SU-DHL-6 (cell line): ENCODE results near the gene LRRTM4.

Experiments
- H2AFZ ChIP-seq: fragments of 200-600 bp; sonication (generic); 2 replicates; pipeline ENCODE4 v1.6.1; 2014; ENCODE audit warnings: low read depth, mild to moderate bottlenecking, moderate library complexity, mixed read lengths, antibody characterized with exemption, low read length; ENCODE audit not compliant: severe bottlenecking
- H3F3A ChIP-seq: fragments of 200-600 bp; shearing (Covaris generic); 2 replicates; pipeline ENCODE4 v1.6.0; 2016; ENCODE audit warnings: antibody characterized with exemption, mild to moderate bottlenecking; ENCODE audit not compliant: insufficient read depth
- H3K27ac ChIP-seq: fragments of 200-600 bp; sonication (generic); 2 replicates; pipeline ENCODE4 v1.5.1; 2016; ENCODE audit warnings: low read depth, mild to moderate bottlenecking, low read length, moderate library complexity, mixed read lengths
- H3K27me3 ChIP-seq: fragments of 200-600 bp; sonication (generic), shearing (Covaris generic); 2 replicates; pipeline ENCODE4 v1.6.0; 2014; ENCODE audit warnings: mild to moderate bottlenecking, low read length
- H3K36me3 ChIP-seq: fragments of 200-600 bp; sonication (generic); 2 replicates; pipeline ENCODE4 v1.6.1; 2014; ENCODE audit warnings: mild to moderate bottlenecking, low read length, mixed read lengths
- H3K4me2 ChIP-seq: fragments of 300-600, 200-600 bp; shearing (Covaris generic), sonication (generic); 2 replicates; pipeline ENCODE4 v1.6.0; 2014; ENCODE audit warnings: low read length, low read depth, mild to moderate bottlenecking; ENCODE audit not compliant: poor library complexity, severe bottlenecking
- H3K4me3 ChIP-seq: fragments of 200-600 bp; sonication (generic); 2 replicates; pipeline ENCODE4 v1.5.1; 2014; ENCODE audit warnings: antibody characterized with exemption, low read length, mild to moderate bottlenecking, mixed read lengths; ENCODE audit not compliant: insufficient read depth, poor library complexity, severe bottlenecking
- H3K79me2 ChIP-seq: fragments of 200-600 bp; sonication (generic); 2 replicates; pipeline ENCODE4 v1.6.1; 2014; ENCODE audit warnings: mild to moderate bottlenecking, low read length, moderate library complexity; ENCODE audit not compliant: insufficient read depth
- H3K9ac ChIP-seq: fragments of 200-600 bp; sonication (generic); 2 replicates; pipeline ENCODE4 v1.7.0; 2014; ENCODE audit warnings: mild to moderate bottlenecking, low read length
- H3K9me2 ChIP-seq: fragments of 200-600 bp; sonication (generic); replicated peaks from 2 replicates; pipeline ENCODE4 v1.6.1; 2014; ENCODE audit warnings: low read length; ENCODE audit not compliant: insufficient read depth
- H3K9me3 ChIP-seq: fragments of 200-600 bp; sonication (generic); 2 replicates; pipeline ENCODE4 v1.6.1; 2014; ENCODE audit warnings: low read length, mixed read lengths; ENCODE audit not compliant: insufficient read depth
- H4K20me1 ChIP-seq: fragments of 200-600 bp; sonication (generic); 2 replicates; pipeline ENCODE4 v1.6.1; 2014; ENCODE audit warnings: low read depth, mild to moderate bottlenecking, antibody characterized with exemption, low read length, moderate library complexity, mixed read lengths
- EZH2phosphoT487 ChIP-seq: fragments of 200-600 bp; sonication (generic), shearing (Covaris generic); conservative IDR thresholded peaks from 2 replicates; pipeline ENCODE4 v1.6.1; 2018; ENCODE audit warnings: mild to moderate bottlenecking, antibody characterized with exemption, low read length, moderate library complexity, mixed read lengths
- TF ChIP-seq, protein P1 (sequence below): fragments of 200-600 bp; sonication (generic); IDR thresholded peaks from one replicate; pipeline ENCODE4 v1.5.1; 2017; ENCODE audit warnings: antibody characterized with exemption, mild to moderate bottlenecking, low read length, moderate library complexity; ENCODE audit not compliant: insufficient read depth, poor library complexity, severe bottlenecking

The LRRTM4 gene

DNA sequence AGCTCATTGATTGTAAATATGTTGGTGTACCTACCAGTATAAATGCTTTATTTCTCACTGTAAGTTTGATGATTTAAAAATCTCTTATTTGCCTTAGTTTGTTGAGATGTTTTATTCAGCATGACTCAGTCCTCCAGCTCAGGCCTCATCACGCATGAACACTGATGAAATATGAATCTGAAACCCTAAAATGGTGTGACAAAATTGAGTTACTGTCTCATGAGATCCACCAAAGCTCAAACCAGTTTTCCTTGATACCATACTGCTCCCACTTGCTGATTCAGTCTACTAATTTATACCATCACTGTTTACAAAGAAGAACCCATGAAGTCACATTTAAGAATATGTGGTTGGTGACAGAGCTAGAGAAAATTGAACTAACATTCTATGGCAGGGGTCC is 524.9 kb downstream of the LRRTM4 start:
- Histone ChIP-seq H3K27me3 (no peaks in the 10 kb centered on the region), H3K9me2 (no peaks in the 10 kb centered on the region), H4K20me1 (no peaks in the 10 kb centered on the region), H3K9ac (no peak overlapping the region), H3F3A (no peaks in the 10 kb centered on the region), H2AFZ (no peak overlapping the region), H3K4me3 (no peak overlapping the region), H3K9me3 (no peaks in the 10 kb centered on the region), H3K79me2 (no peaks in the 10 kb centered on the region), H3K27ac (no peak overlapping the region), H3K36me3 (no peaks in the 10 kb centered on the region), H3K4me2 (no peak overlapping the region)
- TF ChIP-seq, protein P1, sequence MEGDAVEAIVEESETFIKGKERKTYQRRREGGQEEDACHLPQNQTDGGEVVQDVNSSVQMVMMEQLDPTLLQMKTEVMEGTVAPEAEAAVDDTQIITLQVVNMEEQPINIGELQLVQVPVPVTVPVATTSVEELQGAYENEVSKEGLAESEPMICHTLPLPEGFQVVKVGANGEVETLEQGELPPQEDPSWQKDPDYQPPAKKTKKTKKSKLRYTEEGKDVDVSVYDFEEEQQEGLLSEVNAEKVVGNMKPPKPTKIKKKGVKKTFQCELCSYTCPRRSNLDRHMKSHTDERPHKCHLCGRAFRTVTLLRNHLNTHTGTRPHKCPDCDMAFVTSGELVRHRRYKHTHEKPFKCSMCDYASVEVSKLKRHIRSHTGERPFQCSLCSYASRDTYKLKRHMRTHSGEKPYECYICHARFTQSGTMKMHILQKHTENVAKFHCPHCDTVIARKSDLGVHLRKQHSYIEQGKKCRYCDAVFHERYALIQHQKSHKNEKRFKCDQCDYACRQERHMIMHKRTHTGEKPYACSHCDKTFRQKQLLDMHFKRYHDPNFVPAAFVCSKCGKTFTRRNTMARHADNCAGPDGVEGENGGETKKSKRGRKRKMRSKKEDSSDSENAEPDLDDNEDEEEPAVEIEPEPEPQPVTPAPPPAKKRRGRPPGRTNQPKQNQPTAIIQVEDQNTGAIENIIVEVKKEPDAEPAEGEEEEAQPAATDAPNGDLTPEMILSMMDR: no peak
- TF ChIP-seq EZH2phosphoT487: no peak

GRCh38 chr2:76985387-76986136 is 536.6 kb downstream of the LRRTM4 start:
- H3F3A ChIP-seq: no peaks in the 10 kb centered on the region
- no peak overlapping the region for H3K4me3 ChIP-seq
- no peak overlapping the region for H2AFZ ChIP-seq
- no peaks in the 10 kb centered on the region for H3K27me3 ChIP-seq
- H3K4me2 ChIP-seq: no peak overlapping the region
- no peaks in the 10 kb centered on the region for H3K9me3 ChIP-seq
- no peaks in the 10 kb centered on the region for H3K9me2 ChIP-seq
- TF ChIP-seq EZH2phosphoT487: no peak
- TF ChIP-seq, protein P1: no peak
- H3K9ac ChIP-seq: no peak overlapping the region
- peaks cover 7% of the 10 kb centered on the region; the same call in 1 of the 2 replicates for H3K36me3 ChIP-seq
- H4K20me1 ChIP-seq: no peaks in the 10 kb centered on the region
- no peaks in the 10 kb centered on the region for H3K79me2 ChIP-seq
- H3K27ac ChIP-seq: no peak overlapping the region

- no peaks in the 10 kb centered on the region for H3K9me2 ChIP-seq
- H3K4me3 ChIP-seq: no peak overlapping the region
- no peaks in the 10 kb centered on the region for H4K20me1 ChIP-seq
- no peaks in the 10 kb centered on the region for H3F3A ChIP-seq
- no peaks in the 10 kb centered on the region for H3K79me2 ChIP-seq
- H3K4me2 ChIP-seq: no peak overlapping the region
- peaks cover 4% of the 10 kb centered on the region; the same call in 1 of the 2 replicates for H3K36me3 ChIP-seq
- H3K9me3 ChIP-seq: no peaks in the 10 kb centered on the region
- H3K9ac ChIP-seq: no peak overlapping the region
- no peak overlapping the region for H2AFZ ChIP-seq
- TF ChIP-seq EZH2phosphoT487: no peak
- TF ChIP-seq, protein P1: no peak
- H3K27me3 ChIP-seq: no peaks in the 10 kb centered on the region
- H3K27ac ChIP-seq: no peak overlapping the region
These were observed 537.8 kb downstream of the LRRTM4 start for GRCh38 chr2:76984359-76984758.
